ENCODE data around the gene KRTAP5-1. TPM values are rescaled to one million over a fixed set of nuclear protein-coding genes. Genes with fewer than 3 reads are reported as not detected.

KRTAP5-1 gene
- total RNA-seq, 1 donor from 2014 or later: not detected

DNA sequence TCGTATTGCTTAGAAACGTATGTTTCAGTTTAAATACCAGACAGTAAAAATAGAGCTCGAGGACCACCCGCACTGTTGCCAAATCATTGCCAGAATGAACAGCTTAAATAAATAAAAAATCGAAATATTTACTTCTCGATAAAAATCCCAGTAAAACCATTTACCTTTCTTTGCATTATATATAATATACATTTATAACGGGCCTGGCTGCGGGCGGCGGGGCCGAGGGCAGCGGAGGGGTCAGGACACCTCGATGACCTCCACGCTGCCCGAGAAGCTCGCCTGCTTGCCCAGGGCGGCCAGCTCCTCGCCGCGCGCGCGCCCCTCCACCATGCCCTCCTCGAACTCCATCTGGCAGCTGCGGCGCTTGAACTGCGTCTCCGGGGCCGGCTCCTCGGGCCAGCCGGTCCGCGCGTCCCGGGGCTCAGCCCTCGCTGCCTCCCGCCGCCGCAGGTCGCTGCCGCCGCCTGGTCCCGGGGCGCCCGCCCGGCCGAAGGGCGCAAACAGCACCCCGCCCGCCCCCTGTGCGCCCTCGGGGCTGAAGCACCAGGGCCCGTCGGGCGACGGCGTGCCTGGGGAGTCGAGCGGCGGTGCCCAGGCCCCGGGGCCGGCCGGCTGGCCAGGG, 28.7 kb downstream of the KRTAP5-1 start:
- Mint-ChIP-seq H3K27ac (no peak overlapping the region), H3K9me3 (ENCODE audit: low read depth) (no peaks in the 10 kb centered on the region), H3K4me3 (ENCODE audit: low read depth) (no peak overlapping the region), H3K27me3 (peaks cover 18% of the 10 kb centered on the region), H3K36me3 (ENCODE audit: insufficient read depth) (peaks cover 2% of the 10 kb centered on the region), H3K4me1 (ENCODE audit: low read depth) (peaks cover 4% of the 10 kb centered on the region)
- TF ChIP-seq, protein P1, sequence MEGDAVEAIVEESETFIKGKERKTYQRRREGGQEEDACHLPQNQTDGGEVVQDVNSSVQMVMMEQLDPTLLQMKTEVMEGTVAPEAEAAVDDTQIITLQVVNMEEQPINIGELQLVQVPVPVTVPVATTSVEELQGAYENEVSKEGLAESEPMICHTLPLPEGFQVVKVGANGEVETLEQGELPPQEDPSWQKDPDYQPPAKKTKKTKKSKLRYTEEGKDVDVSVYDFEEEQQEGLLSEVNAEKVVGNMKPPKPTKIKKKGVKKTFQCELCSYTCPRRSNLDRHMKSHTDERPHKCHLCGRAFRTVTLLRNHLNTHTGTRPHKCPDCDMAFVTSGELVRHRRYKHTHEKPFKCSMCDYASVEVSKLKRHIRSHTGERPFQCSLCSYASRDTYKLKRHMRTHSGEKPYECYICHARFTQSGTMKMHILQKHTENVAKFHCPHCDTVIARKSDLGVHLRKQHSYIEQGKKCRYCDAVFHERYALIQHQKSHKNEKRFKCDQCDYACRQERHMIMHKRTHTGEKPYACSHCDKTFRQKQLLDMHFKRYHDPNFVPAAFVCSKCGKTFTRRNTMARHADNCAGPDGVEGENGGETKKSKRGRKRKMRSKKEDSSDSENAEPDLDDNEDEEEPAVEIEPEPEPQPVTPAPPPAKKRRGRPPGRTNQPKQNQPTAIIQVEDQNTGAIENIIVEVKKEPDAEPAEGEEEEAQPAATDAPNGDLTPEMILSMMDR (IDR thresholded peaks at IDR 0.05; ENCODE audit: unreplicated experiment): no peak
- no peak for DNase-seq (ENCODE audit: low spot score, unreplicated experiment)

DNA sequence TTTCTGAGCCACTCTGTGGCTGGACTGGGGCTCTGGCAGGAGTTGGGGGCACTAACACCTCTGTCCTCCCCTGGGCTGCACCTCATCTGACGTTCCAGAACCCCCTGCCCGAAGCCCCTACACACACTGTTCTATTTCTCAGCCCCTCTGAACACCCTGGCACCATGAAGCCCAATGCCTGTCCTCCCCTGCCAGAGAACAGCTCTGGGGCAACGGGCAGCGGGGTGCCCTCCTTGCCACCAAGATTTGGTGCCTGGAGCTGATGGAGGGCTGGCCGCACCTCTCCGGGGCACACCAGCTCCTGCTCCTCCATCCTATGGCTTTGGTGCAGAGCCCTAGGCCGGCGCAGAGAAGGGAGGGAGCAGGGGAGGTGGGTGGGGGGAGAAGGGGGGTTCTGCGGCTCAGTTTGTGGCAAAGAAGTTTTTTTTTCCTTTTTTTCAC, 29.4 kb downstream of the KRTAP5-1 start:
- DNase-seq (ENCODE audit: low spot score, unreplicated experiment): no peak
- H3K9me3 Mint-ChIP-seq (ENCODE audit: low read depth): no peaks in the 10 kb centered on the region
- H3K27me3 Mint-ChIP-seq: peaks cover 18% of the 10 kb centered on the region
- no peak overlapping the region for H3K4me3 Mint-ChIP-seq (ENCODE audit: low read depth)
- H3K27ac Mint-ChIP-seq: no peak overlapping the region
- TF ChIP-seq, protein P1 (IDR thresholded peaks at IDR 0.05; ENCODE audit: unreplicated experiment): no peak
- peaks cover 2% of the 10 kb centered on the region for H3K36me3 Mint-ChIP-seq (ENCODE audit: insufficient read depth)
- peaks cover 4% of the 10 kb centered on the region for H3K4me1 Mint-ChIP-seq (ENCODE audit: low read depth)

DNA sequence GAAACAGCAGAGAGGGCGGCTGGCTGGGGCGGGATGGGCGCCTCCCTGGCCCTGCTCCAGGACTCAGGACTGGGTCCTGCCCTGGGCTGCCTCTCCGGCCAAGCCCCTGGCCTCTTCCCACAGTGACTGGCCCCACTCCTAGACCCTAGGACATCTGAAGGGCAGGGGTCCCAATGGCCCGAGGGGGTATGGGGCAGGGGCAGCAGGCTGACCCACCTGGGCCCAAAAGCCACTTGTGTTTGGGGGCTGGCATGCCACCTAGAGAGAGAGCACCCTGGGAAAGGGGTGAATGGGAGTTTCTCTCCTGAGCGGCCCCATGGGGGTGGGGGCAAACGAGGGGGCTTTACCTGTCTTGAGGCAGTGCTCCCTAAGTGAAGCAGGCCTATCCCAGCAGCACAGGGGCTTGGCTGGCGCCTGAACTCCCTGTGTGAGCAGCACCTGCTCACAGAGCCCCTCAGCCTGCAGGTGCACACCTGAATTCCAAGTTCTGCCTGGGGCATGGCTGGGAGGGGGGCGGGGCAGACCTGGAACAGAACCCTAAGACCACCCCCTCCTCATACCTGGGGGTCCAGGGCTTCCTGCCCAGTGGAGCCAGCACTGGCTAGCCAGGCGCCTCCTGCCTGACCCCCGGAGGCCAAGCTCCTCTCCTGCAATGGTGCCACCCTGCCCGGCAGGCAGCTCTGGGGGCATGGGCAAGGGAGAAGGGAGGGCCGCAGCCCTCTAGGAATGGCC, 29.9 kb downstream of the KRTAP5-1 start:
- no peak for DNase-seq (ENCODE audit: low spot score, unreplicated experiment)
- TF ChIP-seq, protein P1 (IDR thresholded peaks at IDR 0.05; ENCODE audit: unreplicated experiment): no peak
- Mint-ChIP-seq H3K4me3 (ENCODE audit: low read depth) (no peak overlapping the region), H3K9me3 (ENCODE audit: low read depth) (no peaks in the 10 kb centered on the region), H3K36me3 (ENCODE audit: insufficient read depth) (peaks cover 2% of the 10 kb centered on the region), H3K27me3 (peaks cover 22% of the 10 kb centered on the region), H3K27ac (no peak overlapping the region), H3K4me1 (ENCODE audit: low read depth) (peaks cover 4% of the 10 kb centered on the region)

DNA sequence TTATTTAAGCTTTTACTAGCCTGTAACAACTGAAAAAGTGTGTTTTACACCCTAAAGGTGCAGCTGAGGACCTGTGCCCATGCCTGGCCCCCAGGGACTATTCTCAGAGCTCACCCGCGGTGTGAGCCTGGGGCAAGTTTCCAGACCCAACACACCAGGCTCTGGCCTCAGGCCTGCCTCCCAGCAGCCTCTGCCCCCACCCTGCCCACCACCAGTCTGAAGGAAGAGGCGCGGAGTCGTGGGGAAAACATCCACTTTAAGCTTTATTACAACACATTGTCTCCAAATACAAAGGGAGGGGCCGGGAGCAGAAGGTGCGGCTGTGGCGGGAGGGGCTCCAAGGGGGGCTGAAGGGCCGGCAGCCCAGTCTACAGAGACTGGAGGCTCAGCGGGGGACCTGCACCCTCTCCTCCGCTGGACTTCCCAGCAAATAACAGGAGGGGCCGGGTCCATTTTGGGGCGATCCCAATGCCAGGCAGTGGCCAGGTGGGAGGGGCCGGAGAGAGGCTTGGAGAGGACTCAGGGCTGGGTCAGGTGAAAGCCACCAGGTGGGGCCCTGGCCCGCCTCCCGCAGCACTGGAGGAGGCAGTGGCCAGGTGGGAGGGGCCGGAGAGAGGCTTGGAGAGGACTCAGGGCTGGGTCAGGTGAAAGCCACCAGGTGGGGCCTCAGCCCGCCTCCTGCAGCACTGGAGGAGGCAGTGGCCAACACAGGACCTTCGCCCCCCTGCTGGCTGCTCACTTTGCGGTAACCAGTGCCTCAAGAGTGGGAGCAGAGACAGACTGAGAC, 31.1 kb downstream of the KRTAP5-1 start:
- Mint-ChIP-seq H3K4me1 (ENCODE audit: low read depth) (peaks cover 4% of the 10 kb centered on the region), H3K27me3 (peaks cover 33% of the 10 kb centered on the region), H3K4me3 (ENCODE audit: low read depth) (no peak overlapping the region), H3K9me3 (ENCODE audit: low read depth) (no peaks in the 10 kb centered on the region), H3K27ac (no peak overlapping the region), H3K36me3 (ENCODE audit: insufficient read depth) (peaks cover 2% of the 10 kb centered on the region)
- TF ChIP-seq, protein P1 (IDR thresholded peaks at IDR 0.05; ENCODE audit: unreplicated experiment): no peak
- no peak for DNase-seq (ENCODE audit: low spot score, unreplicated experiment)

All from progenitor cell of endocrine pancreas (in vitro differentiated cells).